Prostate gland (tissue), 2 donors: ENCODE measurements around the gene ZC3H14. TPM values are rescaled to one million over a fixed set of nuclear protein-coding genes. Genes with fewer than 3 reads are reported as not detected.

Experiments
- DNase-seq: peaks from one replicate; pipeline ENCODE4 v3.0.0-alpha.2; 2019; ENCODE audit warnings: low spot score
- H3K27ac ChIP-seq, 2 donors: fragments of 200-600 bp; sonication (generic); 2 replicates each; pipeline ENCODE4 v1.5.1; 2017 to 2019
- H3K27me3 ChIP-seq: fragments of 200-600 bp; sonication (generic); replicated peaks from 2 replicates; pipeline ENCODE4 v1.5.1; 2019; ENCODE audit not compliant: insufficient read depth
- H3K36me3 ChIP-seq, 2 donors: fragments of 200-600 bp; sonication (generic); 1 replicate in 1 of 2; 2 replicates in 1 of 2; pipeline versions ENCODE4 v1.5.1 to v1.8.1; 2017 to 2019
- H3K4me1 ChIP-seq: fragments of 200-600 bp; sonication (generic); replicated peaks from 2 replicates; pipeline ENCODE4 v1.5.1; 2019
- H3K4me3 ChIP-seq, 2 donors: fragments of 200-600 bp; sonication (generic); 2 replicates each; pipeline ENCODE4 v1.5.1; 2017 to 2019
- H3K9me3 ChIP-seq: fragments of 200-600 bp; sonication (generic); 2 replicates; pipeline ENCODE4 v1.5.1; 2017
- CTCF ChIP-seq, 4 experiments: fragments of 200-600 bp in 2 of 4; fragments of 450-650 bp in 2 of 4; sonication (generic) in 2 of 4; IDR thresholded peaks; 1 replicate in 3 of 4; 2 replicates in 1 of 4; pipeline ENCODE4 v1.5.1; 2016 to 2019; ENCODE audit warnings: antibody characterized with exemption in 4 of 4, mild to moderate bottlenecking in 2 of 4, moderate library complexity in 2 of 4
- POLR2A ChIP-seq: fragments of 450-650 bp; IDR thresholded peaks from one replicate; pipeline ENCODE4 v1.6.1; 2016; ENCODE audit warnings: antibody characterized with exemption, mild to moderate bottlenecking
- POLR2AphosphoS5 ChIP-seq: sonication (generic); formaldehyde crosslinking; IDR thresholded peaks from one replicate; pipeline ENCODE4 v1.6.1; 2017; ENCODE audit warnings: antibody characterized with exemption
- WGBS: methylation state at CpG from one replicate; pipeline ENCODE4 v1.1.5; 2018; 5-methylcytosine and 5-hydroxymethylcytosine counted together
- intact Hi-C: fragments of 100-400 bp; cut with DNase I; formaldehyde crosslinking; loops from one replicate; pipeline ENCODE4 v1.14.2; 2022
- total RNA-seq, 2 donors: library from RNA; depleted of rRNA; stranded (reverse); fragments of >200 nt; gene quantifications; one replicate each; pipeline ENCODE4 v1.1.0, GENCODE V29; 2016

ZC3H14 gene
- total RNA-seq, 2 donors from 2014 or later = 79.9 to 103 TPM

DNA sequence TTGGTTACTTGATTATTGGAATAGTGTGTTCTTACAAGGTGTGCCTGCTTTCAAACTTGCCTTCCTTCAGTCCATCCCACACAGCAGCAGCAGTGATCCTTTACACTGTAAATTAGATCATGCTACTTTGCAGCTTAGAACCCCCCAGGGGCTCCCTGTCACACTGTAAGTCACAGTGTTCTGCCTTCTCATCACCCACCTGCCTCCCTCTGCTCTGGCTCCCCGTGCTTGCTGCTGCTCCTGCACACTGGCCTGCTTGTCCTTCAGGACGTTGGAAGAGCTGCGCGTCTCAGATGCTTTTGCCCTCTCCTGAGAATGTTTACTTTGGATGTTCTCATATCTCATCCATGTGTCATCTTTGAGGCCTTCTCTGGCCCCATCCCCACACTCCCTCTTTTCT lies 27.3 kb downstream of the ZC3H14 start:
- H3K36me3 ChIP-seq = peaks cover 0 to 3% of the 10 kb centered on the region in 2 donors
- intact Hi-C loops = no loop called here
- TF ChIP-seq POLR2A (no peak), POLR2AphosphoS5 (no peak), CTCF (IDR thresholded peaks at IDR 0.05) (no peak)
- no peaks in the 10 kb centered on the region for H3K9me3 ChIP-seq
- no peak overlapping the region for H3K4me3 ChIP-seq
- no peak for DNase-seq
- no peaks in the 10 kb centered on the region for H3K4me1 ChIP-seq
- 42% methylated on average over 4 of the region's 4 CpGs for WGBS
- H3K27ac ChIP-seq = no peak overlapping the region
- no peaks in the 10 kb centered on the region for H3K27me3 ChIP-seq

- H3K9me3 ChIP-seq = no peaks in the 10 kb centered on the region
- H3K4me3 ChIP-seq = no peak overlapping the region
- DNase-seq = no peak
- no peak overlapping the region for H3K27ac ChIP-seq
- H3K27me3 ChIP-seq = no peaks in the 10 kb centered on the region
- no peak for TF ChIP-seq POLR2A
- TF ChIP-seq POLR2AphosphoS5 = no peak
- no peak for TF ChIP-seq CTCF (IDR thresholded peaks at IDR 0.05)
- intact Hi-C loops = no loop called here
- no peaks in the 10 kb centered on the region for H3K4me1 ChIP-seq
- 37% methylated on average over 1 of the region's 1 CpG for WGBS
- peaks cover 0 to 3% of the 10 kb centered on the region in 2 donors for H3K36me3 ChIP-seq
Observed at GRCh38 chr14:88592031-88592430, 29.2 kb downstream of the ZC3H14 start.

GRCh38 chr14:88597038-88597437 lies 34.2 kb downstream of the ZC3H14 start:
- Histone ChIP-seq H3K27ac (no peak overlapping the region), H3K4me3 (no peak overlapping the region), H3K9me3 (no peaks in the 10 kb centered on the region), H3K4me1 (no peaks in the 10 kb centered on the region), H3K27me3 (no peaks in the 10 kb centered on the region), H3K36me3 (no peaks in the 10 kb centered on the region)
- DNase-seq = no peak
- intact Hi-C loops = no loop called here
- 89% methylated on average over 4 of the region's 4 CpGs for WGBS
- no peak for TF ChIP-seq POLR2AphosphoS5
- no peak for TF ChIP-seq CTCF (IDR thresholded peaks at IDR 0.05)
- no peak for TF ChIP-seq POLR2A

- Histone ChIP-seq H3K4me1 (no peaks in the 10 kb centered on the region), H3K9me3 (no peaks in the 10 kb centered on the region), H3K27me3 (no peaks in the 10 kb centered on the region), H3K36me3 (no peaks in the 10 kb centered on the region), H3K4me3 (no peak overlapping the region), H3K27ac (no peak overlapping the region)
- TF ChIP-seq CTCF (IDR thresholded peaks at IDR 0.05) (no peak), POLR2AphosphoS5 (no peak), POLR2A (no peak)
- WGBS = 93% methylated on average over 4 of the region's 4 CpGs
- intact Hi-C loops = no loop called here
- no peak for DNase-seq
Observed at GRCh38 chr14:88597601-88598000, 34.8 kb downstream of the ZC3H14 start.

DNA sequence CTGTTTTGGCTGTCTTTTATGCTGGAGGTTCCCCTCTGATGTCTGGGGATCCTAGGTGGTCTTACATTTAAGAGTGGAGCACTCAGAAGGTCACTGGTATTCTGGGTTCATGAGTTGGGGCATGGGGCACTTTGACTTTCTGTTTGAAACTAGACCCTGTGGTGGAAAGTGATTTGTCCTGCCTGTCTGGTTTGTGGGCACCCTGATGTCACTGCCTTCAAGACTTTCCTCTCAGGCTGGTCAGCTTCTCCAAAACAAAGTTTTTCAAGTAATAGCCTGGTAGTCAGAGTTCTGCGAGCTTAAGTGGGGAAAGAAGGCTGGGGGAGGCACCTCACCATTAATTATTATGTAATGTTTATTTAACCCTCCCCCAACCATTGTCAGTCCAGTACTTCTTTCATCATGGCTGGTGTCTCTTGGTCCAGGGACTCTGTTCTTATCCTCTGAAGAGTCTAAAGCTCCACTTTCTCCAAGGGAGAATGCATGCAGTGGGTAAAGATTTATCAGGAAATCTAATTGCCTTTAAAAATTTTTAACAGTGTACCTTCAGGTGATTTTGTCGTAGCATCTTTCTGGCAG lies 35.3 kb downstream of the ZC3H14 start:
- no peak for DNase-seq
- Histone ChIP-seq H3K9me3 (no peaks in the 10 kb centered on the region), H3K27ac (no peak overlapping the region), H3K4me1 (no peaks in the 10 kb centered on the region), H3K27me3 (no peaks in the 10 kb centered on the region), H3K4me3 (no peak overlapping the region), H3K36me3 (no peaks in the 10 kb centered on the region)
- intact Hi-C loops = no loop called here
- WGBS = 56% methylated on average over 2 of the region's 2 CpGs
- TF ChIP-seq POLR2A (no peak), CTCF (IDR thresholded peaks at IDR 0.05) (no peak), POLR2AphosphoS5 (no peak)
